Neural cell (in vitro differentiated cells): ENCODE measurements around the gene COG2. TPM values are rescaled to one million over a fixed set of nuclear protein-coding genes. Genes with fewer than 3 reads are reported as not detected.

Experiments
- H2AFZ ChIP-seq: fragments of 200-600, 300-800 bp; sonication (generic), shearing (Covaris generic); 2 replicates; pipeline ENCODE4 v1.6.0; 2014; ENCODE audit warnings: low read depth, mild to moderate bottlenecking, antibody characterized with exemption, low read length, moderate library complexity
- H3F3A ChIP-seq: fragments of 200-600 bp; shearing (Covaris generic); 2 replicates; pipeline ENCODE4 v1.6.1; 2016; ENCODE audit warnings: mild to moderate bottlenecking, moderate library complexity, mixed read lengths, antibody characterized with exemption, low read length; ENCODE audit not compliant: insufficient read depth, poor library complexity, severe bottlenecking
- H3K27ac ChIP-seq: fragments of 200-600, 300-800 bp; sonication (generic), shearing (Covaris generic); 2 replicates; pipeline ENCODE4 v1.5.1; 2014; ENCODE audit warnings: mild to moderate bottlenecking, low read length, moderate library complexity
- H3K27me3 ChIP-seq: fragments of 300-800, 200-600 bp; sonication (generic), shearing (Covaris generic); 2 replicates; pipeline ENCODE4 v1.6.0; 2014; ENCODE audit warnings: mild to moderate bottlenecking, low read depth, low read length, moderate library complexity; ENCODE audit not compliant: insufficient read depth
- H3K36me3 ChIP-seq: fragments of 300-800, 200-600 bp; sonication (generic), shearing (Covaris generic); 2 replicates; pipeline ENCODE4 v1.5.1; 2014; ENCODE audit warnings: mild to moderate bottlenecking, antibody characterized with exemption, low read length, moderate library complexity; ENCODE audit not compliant: insufficient read depth
- H3K4me2 ChIP-seq: fragments of 300-800, 200-600 bp; sonication (generic), shearing (Covaris generic); 2 replicates; pipeline ENCODE4 v1.6.0; 2014; ENCODE audit warnings: mild to moderate bottlenecking, low read length
- H3K4me3 ChIP-seq: fragments of 300-800, 200-600 bp; sonication (generic), shearing (Covaris generic); 2 replicates; pipeline ENCODE4 v1.5.1; 2014; ENCODE audit warnings: mild to moderate bottlenecking, low read length, moderate library complexity
- H3K79me2 ChIP-seq: fragments of 200-600 bp; shearing (Covaris generic); replicated peaks from 2 replicates; pipeline ENCODE4 v1.6.0; 2014; ENCODE audit warnings: mild to moderate bottlenecking, low read length, moderate library complexity; ENCODE audit not compliant: insufficient read depth
- H3K9ac ChIP-seq: fragments of 300-800, 200-600 bp; sonication (generic), shearing (Covaris generic); 2 replicates; pipeline ENCODE4 v1.6.1; 2016; ENCODE audit warnings: mild to moderate bottlenecking, low read length, mixed read lengths
- H3K9me2 ChIP-seq: fragments of 200-600 bp; shearing (Covaris generic); 2 replicates; pipeline ENCODE4 v1.6.1; 2016; ENCODE audit warnings: mild to moderate bottlenecking, low read length, mixed read lengths; ENCODE audit not compliant: insufficient read depth
- H3K9me3 ChIP-seq: fragments of 200-600, 300-800 bp; sonication (generic), shearing (Covaris generic); 2 replicates; pipeline ENCODE4 v1.6.1; 2016; ENCODE audit warnings: mild to moderate bottlenecking, mixed run types, low read length, moderate library complexity, mixed read lengths
- H4K20me1 ChIP-seq: fragments of 200-600 bp; shearing (Covaris generic); 2 replicates; pipeline ENCODE4 v1.6.1; 2016; ENCODE audit warnings: mild to moderate bottlenecking, mixed run types; ENCODE audit not compliant: insufficient read depth
- CTCF ChIP-seq: fragments of 450-650 bp; IDR thresholded peaks from 2 replicates; pipeline ENCODE4 v1.5.1; 2014; ENCODE audit warnings: antibody characterized with exemption, mild to moderate bottlenecking, moderate library complexity; ENCODE audit not compliant: poor library complexity, severe bottlenecking
- EP300 ChIP-seq: fragments of 450-650 bp; conservative IDR thresholded peaks from 2 replicates; pipeline ENCODE4 v1.6.1; 2014; ENCODE audit warnings: antibody characterized with exemption, mild to moderate bottlenecking, moderate library complexity; ENCODE audit not compliant: poor library complexity, severe bottlenecking
- EZH2 ChIP-seq: fragments of 200-600, 300-800 bp; shearing (Covaris generic), sonication (generic); IDR thresholded peaks from 2 replicates; pipeline ENCODE4 v1.6.1; 2014; ENCODE audit warnings: antibody characterized with exemption, low read length, borderline replicate concordance, mild to moderate bottlenecking; ENCODE audit not compliant: insufficient read depth, poor library complexity, severe bottlenecking
- MXI1 ChIP-seq: fragments of 450-650 bp; conservative IDR thresholded peaks from 2 replicates; pipeline ENCODE4 v1.6.1; 2014; ENCODE audit warnings: antibody characterized with exemption, mild to moderate bottlenecking; ENCODE audit not compliant: poor library complexity, severe bottlenecking
- POLR2AphosphoS5 ChIP-seq: IDR thresholded peaks from 2 replicates; pipeline ENCODE4 v1.6.1; 2012
- RAD21 ChIP-seq: fragments of 450-650 bp; conservative IDR thresholded peaks from 2 replicates; pipeline ENCODE4 v1.6.1; 2014; ENCODE audit warnings: antibody characterized with exemption, mild to moderate bottlenecking, moderate library complexity
- REST ChIP-seq: IDR thresholded peaks from 2 replicates; pipeline ENCODE4 v1.6.1; 2012; ENCODE audit warnings: borderline replicate concordance
- SMC3 ChIP-seq: fragments of 450-650 bp; conservative IDR thresholded peaks from 2 replicates; pipeline ENCODE4 v1.6.1; 2014; ENCODE audit warnings: antibody characterized with exemption, mild to moderate bottlenecking, moderate library complexity; ENCODE audit not compliant: poor library complexity
- TAF1 ChIP-seq: IDR thresholded peaks from 2 replicates; pipeline ENCODE4 v1.6.1; 2012; ENCODE audit warnings: low read depth
- polyA plus RNA-seq: library from polyadenylated mRNA; depleted of rRNA; stranded (reverse); fragments of >200 nt; gene quantifications from 2 replicates; pipeline ENCODE4 v1.2.3, GENCODE V29; 2014

COG2 gene
- polyA plus RNA-seq, 1 donor from 2014 or later: 14.5 TPM

GRCh38 chr1:230674581-230674980 lies 32.3 kb downstream of the COG2 start:
- H3F3A ChIP-seq: no peaks in the 10 kb centered on the region
- H3K4me3 ChIP-seq: no peak overlapping the region
- H3K27ac ChIP-seq: no peak overlapping the region
- no peak overlapping the region for H3K4me2 ChIP-seq
- H3K36me3 ChIP-seq: peaks cover 12% of the 10 kb centered on the region
- no peaks in the 10 kb centered on the region for H3K27me3 ChIP-seq
- no peak overlapping the region for H3K9ac ChIP-seq
- no peaks in the 10 kb centered on the region for H3K79me2 ChIP-seq
- no peak for TF ChIP-seq POLR2AphosphoS5
- TF ChIP-seq EP300: no peak
- TF ChIP-seq CTCF: no peak
- TF ChIP-seq SMC3: no peak
- TF ChIP-seq RAD21: no peak
- TF ChIP-seq REST: no peak
- TF ChIP-seq TAF1: no peak
- TF ChIP-seq MXI1: no peak
- no peak for TF ChIP-seq EZH2
- no peaks in the 10 kb centered on the region for H3K9me3 ChIP-seq
- H2AFZ ChIP-seq: no peak overlapping the region
- H3K9me2 ChIP-seq: no peaks in the 10 kb centered on the region
- H4K20me1 ChIP-seq: no peaks in the 10 kb centered on the region

GRCh38 chr1:230677200-230677599 lies 34.9 kb downstream of the COG2 start:
- no peak for TF ChIP-seq RAD21
- no peak for TF ChIP-seq POLR2AphosphoS5
- no peak for TF ChIP-seq REST
- no peak for TF ChIP-seq EZH2
- TF ChIP-seq SMC3: no peak
- no peak for TF ChIP-seq MXI1
- TF ChIP-seq EP300: no peak
- no peak for TF ChIP-seq CTCF
- TF ChIP-seq TAF1: no peak
- H3K27ac ChIP-seq: no peak overlapping the region
- no peaks in the 10 kb centered on the region for H3K9me2 ChIP-seq
- no peaks in the 10 kb centered on the region for H3K79me2 ChIP-seq
- H3K9me3 ChIP-seq: no peaks in the 10 kb centered on the region
- no peak overlapping the region for H3K4me3 ChIP-seq
- no peaks in the 10 kb centered on the region for H3K27me3 ChIP-seq
- no peaks in the 10 kb centered on the region for H4K20me1 ChIP-seq
- no peak overlapping the region for H3K4me2 ChIP-seq
- H3K36me3 ChIP-seq: peaks cover 18% of the 10 kb centered on the region
- no peak overlapping the region for H3K9ac ChIP-seq
- no peak overlapping the region for H2AFZ ChIP-seq
- no peaks in the 10 kb centered on the region for H3F3A ChIP-seq
